HG03135 (cell line): ENCODE data around the gene AP3S1.
"Not testable (repeated sequence)": the region's sequence is repeated elsewhere in the genome, so short reads cannot be mapped to it uniquely, and the experiment has no call there.

Source experiments
- ATAC-seq: cut with Tn5 transposase; IDR thresholded peaks from one replicate; pipeline ENCODE4 v1.9.1; 2021; ENCODE audit warnings: mild to moderate bottlenecking, moderate library complexity; ENCODE audit not compliant: unreplicated experiment

AP3S1 gene

GRCh38 chr5:115859378-115859777 lies 17.6 kb downstream of the AP3S1 start:
- ATAC-seq: no peak

DNA sequence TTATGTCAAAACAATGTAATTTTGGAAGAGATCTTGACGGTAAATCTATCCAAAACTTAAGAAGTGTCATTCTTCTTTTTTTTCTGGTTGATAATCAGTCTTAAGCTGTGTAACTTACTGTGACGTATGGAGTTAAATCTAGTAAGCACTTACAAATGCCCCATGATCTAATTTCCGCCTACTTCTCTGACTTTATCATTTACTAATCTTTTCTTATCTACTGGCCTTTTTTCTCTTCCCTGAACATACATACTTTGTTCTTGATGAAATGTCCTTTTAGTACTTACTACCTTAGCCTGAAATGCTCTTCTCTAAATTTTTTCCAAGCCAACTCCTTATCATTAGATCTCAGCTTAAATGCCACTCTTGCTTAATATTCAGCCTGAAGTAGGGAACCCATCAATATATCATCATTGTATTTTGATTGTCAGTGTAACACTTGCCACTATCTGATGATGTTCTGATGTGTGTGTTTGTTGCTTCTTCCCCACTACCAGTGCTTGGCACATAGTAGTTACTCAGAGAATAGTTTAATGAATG lies 27.6 kb downstream of the AP3S1 start:
- no peak for ATAC-seq

DNA sequence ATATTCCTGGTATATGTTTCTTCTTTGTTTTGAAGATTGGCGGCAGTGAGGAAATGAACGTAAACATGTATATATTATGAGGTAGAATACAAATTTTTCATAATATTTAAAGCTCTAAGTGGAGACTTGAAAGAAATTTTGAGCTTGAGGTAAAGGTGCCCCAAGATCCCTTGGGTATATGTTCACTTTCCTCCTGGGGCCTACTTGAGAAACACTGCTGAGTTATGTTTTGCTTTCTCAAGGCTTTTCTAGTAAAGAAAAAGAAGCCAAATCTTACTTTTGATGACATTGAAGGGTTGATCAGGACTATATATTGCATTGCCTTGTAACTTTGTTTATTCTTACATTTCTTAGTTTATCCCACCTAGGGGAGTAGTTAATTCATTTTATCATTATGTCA lies 30.7 kb downstream of the AP3S1 start:
- no peak for ATAC-seq

- ATAC-seq: no peak
Observed at GRCh38 chr5:115873392-115873791, 31.7 kb downstream of the AP3S1 start.

DNA sequence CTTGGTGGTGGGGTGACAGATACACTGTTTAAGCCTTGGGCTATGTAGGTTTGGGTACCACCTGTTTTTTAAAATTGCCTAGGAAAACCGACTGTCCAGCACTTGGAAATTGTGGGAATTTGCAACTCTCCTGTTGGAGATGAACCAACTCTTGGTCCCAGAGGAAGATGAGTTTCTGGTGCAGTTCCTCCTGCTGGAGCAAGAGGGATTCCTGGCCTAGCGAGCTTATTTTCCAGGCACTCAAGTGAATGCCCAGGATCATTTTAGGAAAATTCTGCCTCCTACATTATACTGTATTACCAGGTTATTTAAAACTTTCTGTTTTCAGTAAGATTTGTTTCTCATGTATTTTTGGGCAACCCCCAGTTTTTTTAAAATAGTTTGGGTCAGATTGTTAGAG lies 33.7 kb downstream of the AP3S1 start:
- no peak for ATAC-seq

GRCh38 chr5:115877342-115877741 lies 35.6 kb downstream of the AP3S1 start:
- not testable (repeated sequence) for ATAC-seq

DNA sequence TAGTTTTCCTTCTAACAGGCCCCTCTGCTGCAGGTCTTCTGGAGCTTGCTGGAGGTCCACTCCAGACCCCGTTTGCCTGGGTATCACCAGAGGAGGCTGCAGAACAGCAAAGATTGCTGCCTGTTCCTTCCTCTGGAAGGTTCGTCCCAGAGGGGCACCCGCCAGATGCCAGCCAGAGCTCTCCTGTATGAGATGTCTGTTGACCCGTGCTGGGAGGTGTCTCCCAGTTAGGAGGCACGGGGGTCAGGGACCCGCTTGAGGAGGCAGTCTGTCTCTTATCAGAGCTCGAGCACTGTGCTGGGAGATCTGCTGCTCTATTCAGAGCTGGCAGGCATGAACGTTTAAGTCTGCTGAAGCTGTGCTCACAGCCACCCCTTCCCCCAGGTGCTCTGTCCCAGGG lies 40.7 kb downstream of the AP3S1 start:
- ATAC-seq: not testable (repeated sequence)

GRCh38 chr5:115884704-115885103 lies 43.0 kb downstream of the AP3S1 start:
- ATAC-seq: no peak

GRCh38 chr5:115885208-115885607 lies 43.5 kb downstream of the AP3S1 start:
- not testable (repeated sequence) for ATAC-seq

DNA sequence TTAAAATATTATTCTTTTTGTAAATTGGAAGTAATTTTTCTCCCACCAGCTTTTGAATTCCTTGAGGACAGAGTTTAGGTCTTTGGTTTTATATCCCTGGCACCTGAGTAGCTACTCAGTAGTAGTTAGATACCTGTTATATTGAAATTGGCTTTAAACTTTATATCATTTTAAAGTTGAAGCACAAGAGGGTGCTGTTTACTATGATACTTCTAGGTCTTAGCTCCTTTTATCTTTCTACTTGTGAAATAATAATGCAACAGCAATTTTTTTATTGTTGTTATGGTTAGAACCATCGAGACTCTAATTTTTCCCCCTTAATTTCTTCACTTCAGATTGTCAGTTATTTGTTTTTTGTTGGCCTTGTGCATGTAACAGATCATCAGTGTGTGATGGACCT lies 46.3 kb downstream of the AP3S1 start:
- ATAC-seq: no peak

- no peak for ATAC-seq
Observed at GRCh38 chr5:115892021-115892420, 50.3 kb downstream of the AP3S1 start.

DNA sequence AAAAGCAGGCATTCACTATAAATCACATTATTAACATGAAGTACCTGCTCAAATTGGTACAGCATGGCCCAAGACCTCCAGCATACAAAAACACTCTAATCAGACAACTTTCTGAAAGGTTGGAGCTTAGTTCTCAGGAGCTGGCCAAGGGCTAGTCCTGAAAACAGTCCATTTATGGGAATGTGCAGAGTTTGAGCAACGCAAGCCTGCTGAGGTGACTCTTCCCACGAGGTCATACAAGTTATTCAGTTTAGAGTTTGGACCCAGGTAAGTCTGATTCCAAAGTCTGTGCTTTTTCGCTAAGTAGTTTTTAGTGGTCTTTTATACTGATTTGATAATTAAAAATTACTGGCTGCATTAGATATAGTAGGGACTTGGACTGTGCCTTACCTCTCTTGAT lies 52.6 kb downstream of the AP3S1 start:
- ATAC-seq: no peak

DNA sequence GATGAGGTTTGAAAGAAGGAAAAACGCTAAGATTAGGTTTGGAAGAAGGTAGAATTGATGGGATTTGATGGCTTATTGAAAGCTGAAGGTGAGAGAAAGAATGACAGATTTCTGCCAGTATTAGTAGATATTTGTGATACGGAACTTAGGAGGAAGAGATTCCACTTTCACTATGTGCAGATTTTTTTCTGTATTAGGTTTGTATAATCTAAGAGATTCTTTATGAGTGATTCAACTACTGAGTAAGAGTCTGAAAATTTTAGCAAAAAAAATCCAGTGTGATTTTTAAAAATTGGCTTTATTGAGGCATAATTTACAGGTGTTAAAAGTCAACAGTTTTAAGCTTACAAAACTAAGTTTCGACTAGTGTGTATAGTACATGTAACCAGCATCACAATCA lies 54.1 kb downstream of the AP3S1 start:
- ATAC-seq: no peak

GRCh38 chr5:115898656-115899055 lies 56.9 kb downstream of the AP3S1 start:
- ATAC-seq: no peak

- ATAC-seq: no peak
Observed at GRCh38 chr5:115907177-115907576, 65.4 kb downstream of the AP3S1 start.

- not testable (repeated sequence) for ATAC-seq
Observed at GRCh38 chr5:115913623-115914400, 72.1 kb downstream of the AP3S1 start.

DNA sequence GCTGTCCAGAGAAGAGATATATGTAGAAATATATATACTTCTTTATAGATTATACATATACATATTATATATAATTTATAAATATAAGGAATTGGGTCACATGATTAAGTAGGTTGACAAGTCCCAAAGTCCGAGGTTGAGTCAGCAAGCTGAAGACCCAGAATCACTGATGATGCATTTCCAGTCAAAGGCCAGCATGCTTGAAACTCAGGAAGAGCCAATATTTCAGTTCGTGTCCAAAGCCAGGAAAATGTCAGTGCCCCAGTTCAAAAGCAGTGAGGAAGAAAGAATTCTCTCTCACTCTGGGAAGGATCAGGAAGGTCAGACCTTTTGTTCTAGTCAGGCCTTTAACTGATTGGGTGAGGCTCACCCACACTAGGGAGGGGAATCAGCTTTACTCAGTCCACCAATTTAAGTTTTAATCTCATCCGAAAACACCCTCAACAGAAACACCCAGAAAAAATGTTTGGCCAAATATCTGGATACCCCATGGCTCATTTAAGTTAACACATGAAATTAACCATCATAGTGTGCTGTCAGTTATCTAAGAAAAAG lies 78.5 kb downstream of the AP3S1 start:
- no peak for ATAC-seq

- ATAC-seq: not testable (repeated sequence)
Observed at GRCh38 chr5:115928578-115929407, 87.1 kb downstream of the AP3S1 start.

GRCh38 chr5:115930171-115930570 lies 88.4 kb downstream of the AP3S1 start:
- ATAC-seq: not testable (repeated sequence)

- ATAC-seq: no peak
Observed at GRCh38 chr5:115930630-115931337, 89.0 kb downstream of the AP3S1 start.

DNA sequence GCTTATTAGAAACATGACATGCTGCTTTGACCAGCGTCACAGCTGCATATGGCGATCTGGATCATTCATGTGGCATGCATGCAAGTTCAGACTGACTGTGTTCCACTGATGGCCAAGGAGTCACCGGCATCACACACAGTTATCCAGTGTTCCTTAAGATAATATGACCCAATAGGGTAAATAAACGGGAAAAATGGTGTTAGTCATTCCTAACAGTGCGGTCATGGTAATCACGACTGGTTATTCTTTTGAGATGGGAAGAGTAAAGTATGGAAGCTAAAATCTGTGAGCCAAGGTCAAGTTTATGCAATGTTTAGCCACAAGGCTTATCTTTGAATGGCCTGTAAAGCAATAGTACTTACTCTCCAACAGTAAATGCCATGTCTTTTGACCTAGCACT lies 91.3 kb downstream of the AP3S1 start:
- ATAC-seq: no peak
